ENCODE data around the gene GNGT2.

GNGT2 gene

DNA sequence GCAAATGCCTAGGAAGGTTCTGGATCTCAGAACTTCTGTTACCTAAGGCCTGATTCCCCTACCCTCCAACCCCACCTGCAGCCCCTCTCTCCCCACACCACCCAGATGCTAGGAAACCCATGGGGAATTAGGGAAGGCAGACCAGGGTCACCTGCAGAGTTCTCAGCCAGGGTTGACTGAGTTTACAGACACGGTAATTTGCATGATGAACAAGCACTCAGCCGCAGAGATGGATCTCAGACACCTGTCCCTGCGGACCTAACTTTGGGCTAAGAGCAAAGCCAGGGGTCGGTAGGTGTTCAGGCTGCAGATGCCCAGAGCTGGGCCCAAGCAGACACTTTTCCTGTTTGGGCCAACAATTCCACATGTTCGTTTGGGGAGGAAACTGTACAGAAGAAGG is 3.0 kb upstream of the GNGT2 start:
- TF ChIP-seq, protein P1, sequence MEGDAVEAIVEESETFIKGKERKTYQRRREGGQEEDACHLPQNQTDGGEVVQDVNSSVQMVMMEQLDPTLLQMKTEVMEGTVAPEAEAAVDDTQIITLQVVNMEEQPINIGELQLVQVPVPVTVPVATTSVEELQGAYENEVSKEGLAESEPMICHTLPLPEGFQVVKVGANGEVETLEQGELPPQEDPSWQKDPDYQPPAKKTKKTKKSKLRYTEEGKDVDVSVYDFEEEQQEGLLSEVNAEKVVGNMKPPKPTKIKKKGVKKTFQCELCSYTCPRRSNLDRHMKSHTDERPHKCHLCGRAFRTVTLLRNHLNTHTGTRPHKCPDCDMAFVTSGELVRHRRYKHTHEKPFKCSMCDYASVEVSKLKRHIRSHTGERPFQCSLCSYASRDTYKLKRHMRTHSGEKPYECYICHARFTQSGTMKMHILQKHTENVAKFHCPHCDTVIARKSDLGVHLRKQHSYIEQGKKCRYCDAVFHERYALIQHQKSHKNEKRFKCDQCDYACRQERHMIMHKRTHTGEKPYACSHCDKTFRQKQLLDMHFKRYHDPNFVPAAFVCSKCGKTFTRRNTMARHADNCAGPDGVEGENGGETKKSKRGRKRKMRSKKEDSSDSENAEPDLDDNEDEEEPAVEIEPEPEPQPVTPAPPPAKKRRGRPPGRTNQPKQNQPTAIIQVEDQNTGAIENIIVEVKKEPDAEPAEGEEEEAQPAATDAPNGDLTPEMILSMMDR (conservative IDR thresholded peaks at IDR 0.05; ENCODE audit: control insufficient read depth, insufficient read depth, low read depth, low read length): no peak
- DNase-seq (ENCODE audit: low read depth): no peak
- no peak overlapping the region for H3K4me3 ChIP-seq (ENCODE audit: control insufficient read depth, low read depth, low read length)

DNA sequence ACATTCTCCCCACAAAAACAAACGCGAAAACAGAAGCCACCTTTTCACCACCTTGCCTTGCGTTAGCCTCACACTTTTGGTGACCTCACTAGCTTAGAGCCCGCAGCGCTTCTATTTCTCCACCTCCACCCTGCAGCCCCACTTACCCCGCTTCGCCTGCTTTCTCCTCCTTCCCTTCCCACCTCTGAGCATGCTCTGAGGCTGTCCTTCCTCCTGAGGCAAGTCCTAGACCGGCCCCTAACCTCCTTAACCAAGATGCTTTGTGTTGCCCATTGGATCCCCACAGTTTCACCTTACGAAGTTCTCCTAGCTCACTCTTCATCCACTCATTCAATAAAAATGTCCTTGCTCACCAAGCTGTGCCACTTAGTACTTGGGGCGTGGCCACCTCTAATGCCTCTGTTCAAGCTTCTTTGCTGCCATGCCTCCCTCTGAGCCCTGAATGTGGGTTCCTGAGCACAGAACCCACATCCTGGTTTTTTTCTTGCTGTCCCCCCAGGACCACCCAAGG is 1.3 kb downstream of the GNGT2 start:
- no peak for DNase-seq (ENCODE audit: low read depth)
- TF ChIP-seq, protein P1 (conservative IDR thresholded peaks at IDR 0.05; ENCODE audit: control insufficient read depth, insufficient read depth, low read depth, low read length): no peak
- H3K4me3 ChIP-seq (ENCODE audit: control insufficient read depth, low read depth, low read length): no peak overlapping the region

DNA sequence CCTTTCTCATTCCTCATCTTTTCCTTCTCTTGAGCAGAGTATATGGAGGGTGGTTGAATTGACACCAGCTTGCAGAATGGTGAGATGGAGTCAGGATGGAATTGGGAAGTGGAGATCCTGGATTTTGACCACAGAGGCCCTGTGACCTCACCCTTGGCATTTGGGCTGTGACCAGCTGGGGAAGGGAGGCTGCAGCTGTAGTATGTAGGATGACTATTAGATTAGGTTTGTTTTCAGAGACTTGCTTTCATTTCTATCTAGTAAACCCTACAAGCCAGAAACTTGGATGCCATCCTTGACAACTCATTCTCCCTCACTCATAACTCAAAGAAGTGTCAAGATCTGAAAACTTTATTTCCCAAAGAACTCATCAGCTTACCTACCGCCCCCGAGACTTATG is 5.9 kb downstream of the GNGT2 start:
- H3K4me3 ChIP-seq (ENCODE audit: control insufficient read depth, low read depth, low read length): no peak overlapping the region
- TF ChIP-seq, protein P1 (conservative IDR thresholded peaks at IDR 0.05; ENCODE audit: control insufficient read depth, insufficient read depth, low read depth, low read length): no peak
- peak; percentile 25 for DNase-seq (ENCODE audit: low read depth)

DNA sequence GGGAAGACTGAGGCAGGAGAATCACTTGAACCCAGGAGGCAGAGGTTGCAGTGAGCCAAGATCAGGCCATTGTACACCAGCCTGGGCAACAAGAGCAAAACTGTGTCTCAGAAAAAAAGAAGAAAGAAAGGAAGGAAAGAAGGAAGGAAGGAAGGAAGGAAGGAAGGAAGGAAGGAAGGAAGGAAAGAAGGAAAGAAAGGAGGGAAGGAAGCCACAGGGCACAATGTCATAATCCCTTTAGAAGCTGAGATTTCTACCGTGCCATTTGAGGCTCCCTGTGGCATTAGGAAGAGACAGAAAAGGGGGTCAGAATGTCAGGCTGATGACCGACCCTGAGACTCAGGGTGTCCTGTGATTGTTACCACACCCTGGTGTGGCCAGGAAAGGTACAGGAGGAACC is 6.6 kb downstream of the GNGT2 start:
- no peak overlapping the region for H3K4me3 ChIP-seq (ENCODE audit: control insufficient read depth, low read depth, low read length)
- DNase-seq (ENCODE audit: low read depth): no peak
- TF ChIP-seq, protein P1 (conservative IDR thresholded peaks at IDR 0.05; ENCODE audit: control insufficient read depth, insufficient read depth, low read depth, low read length): no peak

DNA sequence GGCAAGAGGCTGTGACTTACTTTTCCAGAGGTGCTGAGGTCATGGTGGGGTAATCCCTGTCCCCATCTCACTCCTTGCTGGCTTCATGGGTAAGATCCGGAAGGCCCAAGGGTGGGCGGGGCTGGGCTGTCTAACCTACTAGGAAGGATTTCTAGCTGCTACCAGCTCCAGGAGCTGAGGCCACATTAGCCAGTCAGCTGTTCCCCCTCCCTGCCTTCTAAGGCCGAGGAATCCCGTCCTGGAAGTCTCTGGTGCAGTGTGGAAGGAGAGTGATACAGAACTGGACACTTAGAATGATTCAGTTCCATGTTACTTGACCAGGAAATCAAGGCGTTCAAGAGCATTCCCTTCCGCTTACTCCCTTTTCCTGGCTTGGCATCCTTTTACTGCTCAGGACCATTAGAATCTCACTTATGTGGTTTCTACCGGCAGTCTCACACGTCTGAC is 8.9 kb downstream of the GNGT2 start:
- DNase-seq (ENCODE audit: low read depth): no peak
- H3K4me3 ChIP-seq (ENCODE audit: control insufficient read depth, low read depth, low read length): no peak overlapping the region
- TF ChIP-seq, protein P1 (conservative IDR thresholded peaks at IDR 0.05; ENCODE audit: control insufficient read depth, insufficient read depth, low read depth, low read length): no peak

DNA sequence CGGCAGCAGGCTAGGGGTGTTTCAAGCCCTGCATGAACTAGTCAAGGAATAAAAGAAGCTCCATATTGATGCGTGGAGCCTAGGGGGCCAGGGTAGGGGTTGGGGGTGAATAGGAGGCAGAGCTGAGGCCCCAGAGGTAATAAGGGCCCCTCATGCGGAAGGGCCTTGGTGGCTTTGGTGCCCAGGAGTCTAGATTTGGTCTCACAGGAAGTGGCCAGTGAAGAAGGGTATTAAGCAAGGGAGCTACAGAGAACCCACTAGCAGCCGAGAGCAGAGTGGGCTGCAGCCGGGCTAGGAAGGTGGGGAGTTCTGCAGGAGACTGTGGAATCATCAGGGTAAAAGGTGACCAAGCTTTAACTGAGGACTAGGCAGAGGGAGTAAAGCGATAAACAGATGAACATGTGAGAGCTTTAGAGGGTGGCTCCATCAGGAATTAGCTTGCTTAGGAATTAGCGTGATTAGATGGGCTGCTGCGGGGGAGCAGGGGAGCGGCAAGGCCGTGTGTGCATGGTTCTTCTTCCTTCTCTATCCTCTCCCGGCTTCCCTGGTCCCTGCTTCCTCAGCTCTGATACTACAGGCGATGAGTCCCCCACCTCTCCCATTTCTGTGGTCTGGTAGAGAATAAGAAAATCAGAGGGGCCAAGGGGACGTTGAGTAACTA is 9.8 kb downstream of the GNGT2 start:
- H3K4me3 ChIP-seq (ENCODE audit: control insufficient read depth, low read depth, low read length): no peak overlapping the region
- no peak for DNase-seq (ENCODE audit: low read depth)
- TF ChIP-seq, protein P1 (conservative IDR thresholded peaks at IDR 0.05; ENCODE audit: control insufficient read depth, insufficient read depth, low read depth, low read length): no peak

Measured in fibroblast of mammary gland (primary cell).